GM19468 (cell line): ENCODE data around the gene PHLDB2.

Source experiments
- ATAC-seq: cut with Tn5 transposase; IDR thresholded peaks from one replicate; pipeline ENCODE4 v1.9.1; 2021; ENCODE audit warnings: mild to moderate bottlenecking, moderate library complexity, moderate number of reproducible peaks; ENCODE audit not compliant: unreplicated experiment; ENCODE audit errors: extremely low read depth

The PHLDB2 gene

GRCh38 chr3:111954228-111954990 lies 95.3 kb downstream of the PHLDB2 start:
- no peak for ATAC-seq

GRCh38 chr3:111955876-111956275 lies 96.8 kb downstream of the PHLDB2 start:
- no peak for ATAC-seq

GRCh38 chr3:111956449-111956848 lies 97.4 kb downstream of the PHLDB2 start:
- no peak for ATAC-seq

GRCh38 chr3:111956995-111957734 lies 98.1 kb downstream of the PHLDB2 start:
- no peak for ATAC-seq

GRCh38 chr3:111961461-111962164 lies 102.5 kb downstream of the PHLDB2 start:
- ATAC-seq: no peak

GRCh38 chr3:111963424-111963823 lies 104.4 kb downstream of the PHLDB2 start:
- no peak for ATAC-seq

- ATAC-seq: no peak
Observed at GRCh38 chr3:111965484-111965883, 106.4 kb downstream of the PHLDB2 start.

- no peak for ATAC-seq
Observed at GRCh38 chr3:111967068-111967467, 108.0 kb downstream of the PHLDB2 start.

GRCh38 chr3:111967651-111968274 lies 108.7 kb downstream of the PHLDB2 start:
- ATAC-seq: no peak

GRCh38 chr3:111968319-111969054 lies 109.4 kb downstream of the PHLDB2 start:
- ATAC-seq: no peak

GRCh38 chr3:111970376-111970775 lies 111.3 kb downstream of the PHLDB2 start:
- no peak for ATAC-seq

- no peak for ATAC-seq
Observed at GRCh38 chr3:111971533-111972130, 112.6 kb downstream of the PHLDB2 start.

GRCh38 chr3:111972891-111973290 lies 113.8 kb downstream of the PHLDB2 start:
- no peak for ATAC-seq

- ATAC-seq: no peak
Observed at GRCh38 chr3:111975131-111975530, 116.1 kb downstream of the PHLDB2 start.

- ATAC-seq: no peak
Observed at GRCh38 chr3:111976254-111976653, 117.2 kb downstream of the PHLDB2 start.

GRCh38 chr3:111978583-111979433 lies 119.7 kb downstream of the PHLDB2 start, which contains the start of gene ABHD10:
ABHD10 (plus strand) TSS chr3:111979026; CDS start chr3:111979062, 36 bp downstream.
- ATAC-seq: peak; percentile 98

- ATAC-seq: peak; percentile 19
Observed at GRCh38 chr3:111979434-111980038, 120.5 kb downstream of the PHLDB2 start.
